ENCODE measurements around the gene LRBA.

Gene LRBA

GRCh38 chr4:150234246-150234645 lies 780.8 kb downstream of the LRBA start:
- no peak for DNase-seq (ENCODE audit: extremely low read depth, low read depth)
- no peak overlapping the region for H3K4me3 ChIP-seq (replicated peaks; ENCODE audit: low read depth, low read length)
- no peak for TF ChIP-seq CTCF (IDR thresholded peaks at IDR 0.05; ENCODE audit: low read depth, low read length, missing control alignments)

DNA sequence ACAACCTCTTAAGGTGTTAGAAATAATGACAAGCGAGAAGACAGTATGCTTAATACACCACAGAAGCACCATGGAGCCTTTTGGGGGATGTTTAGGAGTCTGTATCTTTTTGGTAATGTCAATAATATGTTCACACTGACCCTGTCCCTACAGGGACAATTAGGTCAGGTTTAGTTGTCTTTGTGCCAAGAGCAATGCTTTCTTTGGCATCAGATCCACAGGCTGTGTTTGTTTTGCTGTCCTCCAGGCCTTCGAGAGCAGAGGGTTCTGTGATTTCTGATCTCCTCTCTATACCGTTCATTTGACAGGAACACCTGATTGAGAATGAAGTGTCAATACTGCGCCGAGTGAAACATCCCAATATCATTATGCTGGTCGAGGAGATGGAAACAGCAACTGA lies 783.1 kb downstream of the LRBA start:
- no peak for TF ChIP-seq CTCF (IDR thresholded peaks at IDR 0.05; ENCODE audit: low read depth, low read length, missing control alignments)
- H3K4me3 ChIP-seq (replicated peaks; ENCODE audit: low read depth, low read length): no peak overlapping the region
- no peak for DNase-seq (ENCODE audit: extremely low read depth, low read depth)

DNA sequence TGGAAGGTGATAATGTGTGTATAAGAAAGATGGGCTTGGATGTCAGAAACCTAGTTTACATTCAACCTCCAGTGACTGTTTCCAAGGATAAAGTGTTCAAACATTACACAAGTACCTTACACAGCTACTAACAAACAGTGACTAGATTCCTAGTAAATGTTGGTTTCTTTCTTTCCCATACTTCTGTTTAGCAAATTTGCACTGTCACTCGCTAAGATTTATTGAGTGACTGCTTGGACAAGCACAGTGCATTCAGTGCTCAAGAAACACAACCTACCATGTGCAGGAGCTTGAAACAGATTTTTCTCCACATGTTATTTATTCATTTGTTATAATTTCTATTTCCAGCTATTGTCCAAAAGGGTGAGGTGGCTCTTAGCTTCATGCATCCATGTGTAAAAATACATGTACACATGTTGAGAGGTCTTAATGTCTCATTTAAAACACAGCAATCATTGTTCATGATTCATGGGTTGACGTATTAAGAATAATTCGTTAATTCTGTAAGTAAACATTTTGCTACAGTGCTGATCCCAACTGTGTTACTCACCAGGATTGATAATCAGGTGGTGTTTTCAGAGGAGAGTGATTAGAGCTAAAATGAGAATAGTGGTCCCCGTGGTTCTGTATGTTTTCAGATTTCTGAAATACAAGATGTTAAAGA lies 783.8 kb downstream of the LRBA start:
- no peak for TF ChIP-seq CTCF (IDR thresholded peaks at IDR 0.05; ENCODE audit: low read depth, low read length, missing control alignments)
- H3K4me3 ChIP-seq (replicated peaks; ENCODE audit: low read depth, low read length): no peak overlapping the region
- no peak for DNase-seq (ENCODE audit: extremely low read depth, low read depth)

- no peak overlapping the region for H3K4me3 ChIP-seq (replicated peaks; ENCODE audit: low read depth, low read length)
- no peak for DNase-seq (ENCODE audit: extremely low read depth, low read depth)
These were observed 784.5 kb downstream of the LRBA start for GRCh38 chr4:150230561-150230960.

DNA sequence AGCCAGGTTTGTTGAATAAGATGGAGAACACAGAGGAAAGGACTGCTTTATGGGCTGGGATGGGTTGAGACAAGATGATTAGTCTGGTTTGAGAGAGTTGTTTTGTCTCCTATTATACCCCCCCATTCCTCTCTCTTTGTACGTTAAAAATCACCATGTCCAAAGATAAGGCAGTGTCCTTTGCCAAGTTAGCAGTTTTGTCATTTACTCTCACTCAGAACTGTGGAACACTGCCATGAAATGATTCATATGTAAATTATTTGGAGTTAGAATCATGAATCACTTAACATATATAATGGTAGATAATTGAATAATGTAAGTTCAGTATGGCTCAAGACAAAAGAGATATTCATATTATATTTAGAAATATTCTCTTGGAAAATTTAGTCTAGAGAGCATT lies 785.6 kb downstream of the LRBA start:
- no peak for TF ChIP-seq CTCF (IDR thresholded peaks at IDR 0.05; ENCODE audit: low read depth, low read length, missing control alignments)
- H3K4me3 ChIP-seq (replicated peaks; ENCODE audit: low read depth, low read length): no peak overlapping the region
- DNase-seq (ENCODE audit: extremely low read depth, low read depth): no peak

More at GRCh38 chr4:150230561-150230960, 784.5 kb downstream of the LRBA start:
- no peak for TF ChIP-seq CTCF (IDR thresholded peaks at IDR 0.05; ENCODE audit: low read depth, low read length, missing control alignments)

- H3K4me3 ChIP-seq (replicated peaks; ENCODE audit: low read depth, low read length): no peak overlapping the region
- no peak for TF ChIP-seq CTCF (IDR thresholded peaks at IDR 0.05; ENCODE audit: low read depth, low read length, missing control alignments)
- peak; percentile 89 for DNase-seq (ENCODE audit: extremely low read depth, low read depth)
These were observed 790.0 kb downstream of the LRBA start for GRCh38 chr4:150224896-150225591.
